CD8-positive, alpha-beta memory T cell (primary cell): ENCODE data around the gene KRT6B. TPM values are rescaled to one million over a fixed set of nuclear protein-coding genes. Genes with fewer than 3 reads are reported as not detected.

Experiments
- CTCF ChIA-PET: fragments of 350-600 bp; sonication (Branson Sonifier 250); formaldehyde crosslinking; loops from one replicate; lab custom pipeline; 2021; ENCODE audit warnings: antibody characterized with exemption; lab: Charles Lee
- POLR2A ChIA-PET: fragments of 350-600 bp; sonication (Branson Sonifier 250); formaldehyde crosslinking; loops from one replicate; lab custom pipeline; 2021; ENCODE audit warnings: antibody characterized with exemption; lab: Charles Lee
- DNase-seq, 5 donors: peaks; one replicate each; pipeline versions ENCODE4 v3.0.0 to v3.0.0-alpha.2; 2020 to 2022; ENCODE audit warnings: mixed read lengths in 1 of 5
- H3K27ac ChIP-seq: one replicate; pipeline ENCODE4 v1.7.0; 2013; ENCODE audit warnings: low read depth, mild to moderate bottlenecking, low read length, moderate library complexity
- H3K27me3 ChIP-seq: 2 replicates; pipeline ENCODE4 v1.7.0; 2013; ENCODE audit warnings: low read length, mild to moderate bottlenecking; ENCODE audit not compliant: insufficient read depth, poor library complexity, severe bottlenecking
- H3K36me3 ChIP-seq: 2 replicates; pipeline ENCODE4 v1.7.0; 2013; ENCODE audit warnings: mild to moderate bottlenecking, low read length, moderate library complexity; ENCODE audit not compliant: insufficient read depth
- H3K4me1 ChIP-seq: 2 replicates; pipeline ENCODE4 v1.7.0; 2013; ENCODE audit warnings: mild to moderate bottlenecking, low read length, moderate library complexity; ENCODE audit not compliant: insufficient read depth
- H3K4me3 ChIP-seq: 2 replicates; pipeline ENCODE4 v1.7.0; 2013; ENCODE audit warnings: mild to moderate bottlenecking, low read length
- H3K9me3 ChIP-seq: 2 replicates; pipeline ENCODE4 v1.7.0; 2013; ENCODE audit warnings: mild to moderate bottlenecking, low read length
- H3K27ac Mint-ChIP-seq, 8 donors: one replicate each; pipeline ENCODE4 v1.8.0; 2020 to 2021; ENCODE audit warnings: mixed read lengths in 8 of 8, mild to moderate bottlenecking in 6 of 8, inconsistent platforms in 3 of 8, moderate library complexity in 3 of 8
- H3K27me3 Mint-ChIP-seq, 2 donors: one replicate each; pipeline ENCODE4 v1.8.0; 2020 to 2021; ENCODE audit warnings: mixed read lengths in 2 of 2, mild to moderate bottlenecking in 1 of 2, moderate library complexity in 1 of 2
- H3K36me3 Mint-ChIP-seq, 3 donors: one replicate each; pipeline ENCODE4 v1.8.0; 2020 to 2021; ENCODE audit warnings: mixed read lengths in 3 of 3, inconsistent platforms in 1 of 3, mild to moderate bottlenecking in 1 of 3
- H3K4me1 Mint-ChIP-seq, 3 donors: one replicate each; pipeline ENCODE4 v1.8.0; 2020 to 2021; ENCODE audit warnings: mixed read lengths in 3 of 3, inconsistent platforms in 1 of 3, mild to moderate bottlenecking in 1 of 3
- H3K4me3 Mint-ChIP-seq, 7 donors: one replicate each; pipeline ENCODE4 v1.8.0; 2020 to 2021; ENCODE audit warnings: mixed read lengths in 7 of 7, mild to moderate bottlenecking in 6 of 7, moderate library complexity in 4 of 7, inconsistent platforms in 2 of 7
- H3K9me3 Mint-ChIP-seq, 5 donors: one replicate each; pipeline ENCODE4 v1.8.0; 2020 to 2022; ENCODE audit warnings: mixed read lengths in 5 of 5, mild to moderate bottlenecking in 3 of 5, moderate library complexity in 2 of 5, inconsistent platforms in 1 of 5
- polyA plus RNA-seq: library from polyadenylated mRNA; unstranded; fragments of 300-500 nt; fragmentation: Illumina TruSeq; gene quantifications from one replicate; pipeline ENCODE4 v1.2.3, GENCODE V29; 2021
- total RNA-seq, 2 experiments: library from RNA; stranded (reverse); gene quantifications; one replicate each; pipeline ENCODE4 v1.2.3, GENCODE V29; 2021

The KRT6B gene
- total and polyA plus RNA-seq, 3 experiments from 2014 or later, result not detected

GRCh38 chr12:52419656-52420055 lies 32.3 kb downstream of the KRT6B start:
- CTCF ChIA-PET, result no interaction called here
- no peaks in the 10 kb centered on the region for H3K27me3 ChIP-seq

GRCh38 chr12:52418576-52419110 lies 33.3 kb downstream of the KRT6B start:
- peaks cover 11 to 42% of the 10 kb centered on the region in 2 donors for H3K27me3 Mint-ChIP-seq
- Histone ChIP-seq H3K4me1 (no peaks in the 10 kb centered on the region), H3K27me3 (no peaks in the 10 kb centered on the region), H3K36me3 (no peaks in the 10 kb centered on the region), H3K9me3 (no peaks in the 10 kb centered on the region), H3K4me3 (no peak overlapping the region), H3K27ac (no peak overlapping the region)
- ChIA-PET CTCF (no interaction called here), POLR2A (no interaction called here)
- H3K36me3 Mint-ChIP-seq, result no peaks in the 10 kb centered on the region
- no peak for DNase-seq
- no peaks in the 10 kb centered on the region for H3K9me3 Mint-ChIP-seq
- peak overlapping the region in 1 of 8 donors; percentile 7 for H3K27ac Mint-ChIP-seq
- no peak overlapping the region for H3K4me3 Mint-ChIP-seq
- no peaks in the 10 kb centered on the region for H3K4me1 Mint-ChIP-seq

More at GRCh38 chr12:52419656-52420055, 32.3 kb downstream of the KRT6B start:
- H3K36me3 Mint-ChIP-seq, result no peaks in the 10 kb centered on the region
- no peak overlapping the region for H3K27ac Mint-ChIP-seq
- H3K27me3 Mint-ChIP-seq, result peaks cover 11 to 41% of the 10 kb centered on the region in 2 donors
- H3K27ac ChIP-seq, result no peak overlapping the region
- H3K4me1 Mint-ChIP-seq, result no peaks in the 10 kb centered on the region
- H3K4me3 ChIP-seq, result no peak overlapping the region
- no peaks in the 10 kb centered on the region for H3K4me1 ChIP-seq
- DNase-seq, result no peak
- H3K9me3 Mint-ChIP-seq, result no peaks in the 10 kb centered on the region
- POLR2A ChIA-PET, result no interaction called here
- H3K36me3 ChIP-seq, result no peaks in the 10 kb centered on the region
- no peaks in the 10 kb centered on the region for H3K9me3 ChIP-seq
- H3K4me3 Mint-ChIP-seq, result no peak overlapping the region

- Mint-ChIP-seq H3K9me3 (no peaks in the 10 kb centered on the region), H3K4me1 (no peaks in the 10 kb centered on the region), H3K4me3 (no peak overlapping the region), H3K27me3 (peaks cover 13 to 44% of the 10 kb centered on the region in 2 donors), H3K27ac (no peak overlapping the region), H3K36me3 (no peaks in the 10 kb centered on the region)
- CTCF ChIA-PET, result no interaction called here
- Histone ChIP-seq H3K4me3 (no peak overlapping the region), H3K9me3 (no peaks in the 10 kb centered on the region), H3K27me3 (no peaks in the 10 kb centered on the region), H3K36me3 (no peaks in the 10 kb centered on the region), H3K4me1 (no peaks in the 10 kb centered on the region), H3K27ac (no peak overlapping the region)
- POLR2A ChIA-PET, result no interaction called here
- no peak for DNase-seq
Measured at GRCh38 chr12:52417740-52418139, 34.2 kb downstream of the KRT6B start.

GRCh38 chr12:52416795-52417194 lies 35.2 kb downstream of the KRT6B start:
- H3K36me3 Mint-ChIP-seq, result no peaks in the 10 kb centered on the region
- ChIA-PET CTCF (no interaction called here), POLR2A (no interaction called here)
- H3K4me3 ChIP-seq, result no peak overlapping the region
- H3K9me3 ChIP-seq, result no peaks in the 10 kb centered on the region
- H3K36me3 ChIP-seq, result no peaks in the 10 kb centered on the region
- no peaks in the 10 kb centered on the region for H3K27me3 ChIP-seq
- no peak overlapping the region for H3K27ac Mint-ChIP-seq
- peaks cover 14 to 44% of the 10 kb centered on the region in 2 donors for H3K27me3 Mint-ChIP-seq
- no peak overlapping the region for H3K27ac ChIP-seq
- no peaks in the 10 kb centered on the region for H3K9me3 Mint-ChIP-seq
- H3K4me1 ChIP-seq, result no peaks in the 10 kb centered on the region
- no peaks in the 10 kb centered on the region for H3K4me1 Mint-ChIP-seq
- no peak for DNase-seq
- no peak overlapping the region for H3K4me3 Mint-ChIP-seq

GRCh38 chr12:52415870-52416750 lies 35.8 kb downstream of the KRT6B start:
- Mint-ChIP-seq H3K27me3 (peaks cover 9 to 42% of the 10 kb centered on the region in 2 donors), H3K36me3 (no peaks in the 10 kb centered on the region)

GRCh38 chr12:52414936-52415335 lies 37.0 kb downstream of the KRT6B start:
- ChIA-PET POLR2A (no interaction called here), CTCF (interaction anchor here (0.6 to 2.0 kb wide), 3 partner anchors 13 to 465 kb away, joined by 3 to 5 read pairs (median 4); no protein-coding TSS in a partner anchor)
- no peak overlapping the region for H3K4me3 Mint-ChIP-seq
- Histone ChIP-seq H3K9me3 (no peaks in the 10 kb centered on the region), H3K27me3 (no peaks in the 10 kb centered on the region), H3K4me3 (no peak overlapping the region), H3K4me1 (no peaks in the 10 kb centered on the region), H3K36me3 (no peaks in the 10 kb centered on the region), H3K27ac (no peak overlapping the region)
- peaks cover 15 to 42% of the 10 kb centered on the region in 2 donors for H3K27me3 Mint-ChIP-seq
- H3K9me3 Mint-ChIP-seq, result no peaks in the 10 kb centered on the region
- H3K36me3 Mint-ChIP-seq, result no peaks in the 10 kb centered on the region
- no peak for DNase-seq
- H3K27ac Mint-ChIP-seq, result no peak overlapping the region
- no peaks in the 10 kb centered on the region for H3K4me1 Mint-ChIP-seq

More at GRCh38 chr12:52415870-52416750, 35.8 kb downstream of the KRT6B start:
- no peak overlapping the region for H3K27ac Mint-ChIP-seq
- no peak overlapping the region for H3K27ac ChIP-seq
- CTCF ChIA-PET, result no interaction called here
- H3K4me1 Mint-ChIP-seq, result no peaks in the 10 kb centered on the region
- H3K4me3 ChIP-seq, result no peak overlapping the region
- no peaks in the 10 kb centered on the region for H3K9me3 Mint-ChIP-seq
- no peaks in the 10 kb centered on the region for H3K9me3 ChIP-seq
- no peaks in the 10 kb centered on the region for H3K27me3 ChIP-seq
- no peak overlapping the region for H3K4me3 Mint-ChIP-seq
- POLR2A ChIA-PET, result no interaction called here
- no peak for DNase-seq
- H3K4me1 ChIP-seq, result no peaks in the 10 kb centered on the region
- no peaks in the 10 kb centered on the region for H3K36me3 ChIP-seq

- no peaks in the 10 kb centered on the region for H3K4me1 Mint-ChIP-seq
- Histone ChIP-seq H3K27me3 (no peaks in the 10 kb centered on the region), H3K4me3 (no peak overlapping the region), H3K9me3 (no peaks in the 10 kb centered on the region), H3K27ac (no peak overlapping the region), H3K4me1 (no peaks in the 10 kb centered on the region), H3K36me3 (no peaks in the 10 kb centered on the region)
- peaks cover 12 to 41% of the 10 kb centered on the region in 2 donors for H3K27me3 Mint-ChIP-seq
- H3K9me3 Mint-ChIP-seq, result no peaks in the 10 kb centered on the region
- H3K4me3 Mint-ChIP-seq, result no peak overlapping the region
- no peak for DNase-seq
- ChIA-PET CTCF (interaction anchor here (0.7 to 2.0 kb wide), 3 partner anchors 14 to 466 kb away, joined by 3 to 5 read pairs (median 4); no protein-coding TSS in a partner anchor), POLR2A (no interaction called here)
- no peak overlapping the region for H3K27ac Mint-ChIP-seq
- H3K36me3 Mint-ChIP-seq, result no peaks in the 10 kb centered on the region
Measured at GRCh38 chr12:52413782-52414345, 38.1 kb downstream of the KRT6B start.

- POLR2A ChIA-PET, result no interaction called here
- Mint-ChIP-seq H3K36me3 (no peaks in the 10 kb centered on the region), H3K27ac (no peak overlapping the region), H3K27me3 (peaks cover 12 to 46% of the 10 kb centered on the region in 2 donors), H3K4me3 (no peak overlapping the region), H3K9me3 (no peaks in the 10 kb centered on the region), H3K4me1 (no peaks in the 10 kb centered on the region)
- H3K36me3 ChIP-seq, result no peaks in the 10 kb centered on the region
- no peaks in the 10 kb centered on the region for H3K27me3 ChIP-seq
- no peaks in the 10 kb centered on the region for H3K9me3 ChIP-seq
- no peak for DNase-seq
- no peak overlapping the region for H3K4me3 ChIP-seq
- H3K4me1 ChIP-seq, result no peaks in the 10 kb centered on the region
- H3K27ac ChIP-seq, result no peak overlapping the region
- CTCF ChIA-PET, result interaction anchor here (2.0 kb wide), 1 partner anchor 14 kb away, joined by 5 read pairs; no protein-coding TSS in a partner anchor
Measured at GRCh38 chr12:52413202-52413601, 38.7 kb downstream of the KRT6B start.
